ENCODE measurements around the gene HOXD8.

HOXD8 gene

GRCh38 chr2:176092270-176093144, 37.0 kb upstream of the HOXD8 start, which contains the start of gene HOXD13:
Gene HOXD13, plus strand, starts transcription at chr2:176092721. Its CDS starts 170 bp downstream, at chr2:176092891.
- TF ChIP-seq POLR2AphosphoS5 (IDR thresholded peaks at IDR 0.05; ENCODE audit: low read depth, low read length) (no peak), FOXP2 (optimal IDR thresholded peaks at IDR 0.05; ENCODE audit: borderline replicate concordance, extremely low read depth, extremely low read length, insufficient read depth) (no peak), SIN3A (IDR thresholded peaks at IDR 0.05; ENCODE audit: borderline replicate concordance, insufficient read depth, low read length) (no peak), REST (IDR thresholded peaks at IDR 0.05; ENCODE audit: insufficient read depth in 1 of 2, low read depth in 2 of 2, low read length in 2 of 2) (no peak), TAF1 (IDR thresholded peaks at IDR 0.05; ENCODE audit: borderline replicate concordance, insufficient read depth, low read length) (no peak)

- no peak for TF ChIP-seq FOXP2 (optimal IDR thresholded peaks at IDR 0.05; ENCODE audit: borderline replicate concordance, extremely low read depth, extremely low read length, insufficient read depth)
- TF ChIP-seq REST (IDR thresholded peaks at IDR 0.05; ENCODE audit: insufficient read depth in 1 of 2, low read depth in 2 of 2, low read length in 2 of 2): no peak
- no peak for TF ChIP-seq POLR2AphosphoS5 (IDR thresholded peaks at IDR 0.05; ENCODE audit: low read depth, low read length)
- TF ChIP-seq SIN3A (IDR thresholded peaks at IDR 0.05; ENCODE audit: borderline replicate concordance, insufficient read depth, low read length): no peak
Observed at GRCh38 chr2:176093145-176093897, 36.2 kb upstream of the HOXD8 start.

GRCh38 chr2:176093898-176094249, 35.6 kb upstream of the HOXD8 start:
- no peak for TF ChIP-seq TAF1 (IDR thresholded peaks at IDR 0.05; ENCODE audit: borderline replicate concordance, insufficient read depth, low read length)
- no peak for TF ChIP-seq FOXP2 (optimal IDR thresholded peaks at IDR 0.05; ENCODE audit: borderline replicate concordance, extremely low read depth, extremely low read length, insufficient read depth)
- no peak for TF ChIP-seq SIN3A (IDR thresholded peaks at IDR 0.05; ENCODE audit: borderline replicate concordance, insufficient read depth, low read length)
- no peak for TF ChIP-seq REST (IDR thresholded peaks at IDR 0.05; ENCODE audit: insufficient read depth in 1 of 2, low read depth in 2 of 2, low read length in 2 of 2)
- no peak for TF ChIP-seq POLR2AphosphoS5 (IDR thresholded peaks at IDR 0.05; ENCODE audit: low read depth, low read length)

- no peak for TF ChIP-seq FOXP2 (optimal IDR thresholded peaks at IDR 0.05; ENCODE audit: borderline replicate concordance, extremely low read depth, extremely low read length, insufficient read depth)
- no peak for TF ChIP-seq SIN3A (IDR thresholded peaks at IDR 0.05; ENCODE audit: borderline replicate concordance, insufficient read depth, low read length)
- no peak for TF ChIP-seq TAF1 (IDR thresholded peaks at IDR 0.05; ENCODE audit: borderline replicate concordance, insufficient read depth, low read length)
- no peak for TF ChIP-seq REST (IDR thresholded peaks at IDR 0.05; ENCODE audit: insufficient read depth in 1 of 2, low read depth in 2 of 2, low read length in 2 of 2)
- TF ChIP-seq POLR2AphosphoS5 (IDR thresholded peaks at IDR 0.05; ENCODE audit: low read depth, low read length): no peak
Observed at GRCh38 chr2:176094349-176094748, 35.2 kb upstream of the HOXD8 start.
